AG09319 (cell line): Measurements from ENCODE around the gene RPL26.

Experiments used
- DNase-seq: peaks from one replicate; pipeline ENCODE4 v3.0.0-alpha.2; 2010; ENCODE audit warnings: low read depth; ENCODE audit errors: extremely low read depth
- CTCF ChIP-seq: IDR thresholded peaks from 2 replicates; pipeline ENCODE4 v1.5.1; 2011; ENCODE audit warnings: low read depth, mild to moderate bottlenecking, inconsistent platforms, low read length, moderate library complexity

The RPL26 gene

GRCh38 chr17:8338753-8339140, 44.2 kb downstream of the RPL26 start:
- DNase-seq: no peak
- no peak for TF ChIP-seq CTCF

- no peak for TF ChIP-seq CTCF
- no peak for DNase-seq
Observed at GRCh38 chr17:8337802-8338752, 44.9 kb downstream of the RPL26 start.

GRCh38 chr17:8333281-8333680, 49.7 kb downstream of the RPL26 start:
- no peak for TF ChIP-seq CTCF
- no peak for DNase-seq

- no peak for DNase-seq
- no peak for TF ChIP-seq CTCF
Observed at GRCh38 chr17:8332688-8333087, 50.3 kb downstream of the RPL26 start.

GRCh38 chr17:8332128-8332527, 50.9 kb downstream of the RPL26 start:
- TF ChIP-seq CTCF: no peak

More at GRCh38 chr17:8332128-8332527, 50.9 kb downstream of the RPL26 start:
- DNase-seq: no peak
